CD4-positive, alpha-beta memory T cell (primary cell): Measurements from ENCODE around the gene C1orf210. TPM values are rescaled to one million over a fixed set of nuclear protein-coding genes. Genes with fewer than 3 reads are reported as not detected.

Experiments used
- CTCF ChIA-PET: fragments of 350-600 bp; sonication (Branson Sonifier 250); formaldehyde crosslinking; loops from one replicate; lab custom pipeline; 2021; ENCODE audit warnings: inconsistent platforms; ENCODE audit not compliant: partially characterized antibody; lab: Charles Lee
- POLR2A ChIA-PET: fragments of 350-600 bp; sonication (Branson Sonifier 250); formaldehyde crosslinking; loops from one replicate; lab custom pipeline; 2021; ENCODE audit not compliant: partially characterized antibody; lab: Charles Lee
- DNase-seq, 5 donors: peaks; one replicate each; pipeline versions ENCODE4 v3.0.0 to v3.0.0-alpha.2; 2020 to 2022; ENCODE audit warnings: mixed read lengths in 1 of 5
- H3K27ac ChIP-seq: one replicate; pipeline ENCODE4 v1.7.0; 2013; ENCODE audit warnings: low read depth, low read length
- H3K27me3 ChIP-seq: 2 replicates; pipeline ENCODE4 v1.7.0; 2013; ENCODE audit warnings: mild to moderate bottlenecking, low read length, moderate library complexity; ENCODE audit not compliant: insufficient read depth
- H3K36me3 ChIP-seq: 2 replicates; pipeline ENCODE4 v1.7.0; 2013; ENCODE audit warnings: mild to moderate bottlenecking, low read length, moderate library complexity; ENCODE audit not compliant: insufficient read depth
- H3K4me1 ChIP-seq: 2 replicates; pipeline ENCODE4 v1.7.0; 2013; ENCODE audit warnings: mild to moderate bottlenecking, low read length, moderate library complexity; ENCODE audit not compliant: insufficient read depth
- H3K4me3 ChIP-seq, 2 donors: one replicate each; pipeline ENCODE4 v1.7.0; 2013; ENCODE audit warnings: low read length in 2 of 2, mild to moderate bottlenecking in 1 of 2
- H3K9me3 ChIP-seq, 2 donors: one replicate each; pipeline ENCODE4 v1.7.0; 2013; ENCODE audit warnings: low read length in 2 of 2, control low read depth in 1 of 2; ENCODE audit not compliant: control insufficient read depth in 1 of 2
- H3K27ac Mint-ChIP-seq, 7 donors: one replicate each; pipeline ENCODE4 v1.8.0; 2020 to 2021; ENCODE audit warnings: mixed read lengths in 7 of 7, mild to moderate bottlenecking in 6 of 7, inconsistent platforms in 3 of 7, moderate library complexity in 3 of 7
- H3K27me3 Mint-ChIP-seq, 2 donors: one replicate each; pipeline ENCODE4 v1.8.0; 2020 to 2021; ENCODE audit warnings: mixed read lengths in 2 of 2
- H3K36me3 Mint-ChIP-seq, 2 donors: one replicate each; pipeline ENCODE4 v1.8.0; 2020 to 2021; ENCODE audit warnings: mixed read lengths in 2 of 2, inconsistent platforms in 1 of 2, mild to moderate bottlenecking in 1 of 2
- H3K4me1 Mint-ChIP-seq, 4 donors: one replicate each; pipeline ENCODE4 v1.8.0; 2020 to 2021; ENCODE audit warnings: mixed read lengths in 4 of 4, mild to moderate bottlenecking in 1 of 4
- H3K4me3 Mint-ChIP-seq, 8 donors: one replicate each; pipeline ENCODE4 v1.8.0; 2020 to 2021; ENCODE audit warnings: mixed read lengths in 8 of 8, mild to moderate bottlenecking in 7 of 8, moderate library complexity in 6 of 8, inconsistent platforms in 3 of 8
- H3K9me3 Mint-ChIP-seq, 8 donors: one replicate each; pipeline ENCODE4 v1.8.0; 2020 to 2021; ENCODE audit warnings: mixed read lengths in 8 of 8, mild to moderate bottlenecking in 5 of 8, inconsistent platforms in 3 of 8, moderate library complexity in 1 of 8
- intact Hi-C: fragments of 100-400 bp; cut with micrococcal nuclease; formaldehyde crosslinking; loops from one replicate; pipeline ENCODE4 v1.15.1; 2023
- polyA plus RNA-seq, 2 donors: library from polyadenylated mRNA; unstranded; fragments of 300-500 nt; fragmentation: Illumina TruSeq; gene quantifications; one replicate each; pipeline ENCODE4 v1.2.3, GENCODE V29; 2021
- total RNA-seq, 2 experiments: library from RNA; stranded (reverse); gene quantifications; one replicate each; pipeline ENCODE4 v1.2.3, GENCODE V29; 2021

C1orf210 gene
- total and polyA plus RNA-seq, 4 experiments from 2014 or later: not detected

- ChIA-PET POLR2A (no interaction called here), CTCF (interaction anchor here (1.2 to 3.1 kb wide), 2 partner anchors 12 to 176 kb away, joined by 5 to 15 read pairs; no protein-coding TSS in a partner anchor)
- Histone ChIP-seq H3K4me1 (no peaks in the 10 kb centered on the region), H3K9me3 (no peaks in the 10 kb centered on the region), H3K4me3 (no peak overlapping the region), H3K36me3 (no peaks in the 10 kb centered on the region), H3K27me3 (no peaks in the 10 kb centered on the region), H3K27ac (no peak overlapping the region)
- H3K4me3 Mint-ChIP-seq: no peak overlapping the region
- H3K4me1 Mint-ChIP-seq: no peaks in the 10 kb centered on the region
- no peaks in the 10 kb centered on the region for H3K36me3 Mint-ChIP-seq
- peak overlapping the region in 1 of 7 donors; percentile 23 for H3K27ac Mint-ChIP-seq
- peaks cover 5 to 14% of the 10 kb centered on the region in 2 donors for H3K27me3 Mint-ChIP-seq
- intact Hi-C loops: no loop called here
- peaks cover 0 to 3% (median 0%) of the 10 kb centered on the region in 8 donors for H3K9me3 Mint-ChIP-seq
- no peak for DNase-seq
Measured at GRCh38 chr1:43238991-43239469, 46.4 kb downstream of the C1orf210 start.

- POLR2A ChIA-PET: no interaction called here
- Histone ChIP-seq H3K27ac (no peak overlapping the region), H3K4me3 (no peak overlapping the region), H3K9me3 (no peaks in the 10 kb centered on the region), H3K4me1 (no peaks in the 10 kb centered on the region), H3K36me3 (no peaks in the 10 kb centered on the region), H3K27me3 (no peaks in the 10 kb centered on the region)
- peaks cover 0 to 3% (median 0%) of the 10 kb centered on the region in 8 donors for H3K9me3 Mint-ChIP-seq
- no peak overlapping the region for H3K4me3 Mint-ChIP-seq
- intact Hi-C loops: no loop called here
- CTCF ChIA-PET: interaction anchor here (3.1 kb wide), 1 partner anchor 177 kb away, joined by 15 read pairs; no protein-coding TSS in a partner anchor
- H3K27me3 Mint-ChIP-seq: peaks cover 5 to 15% of the 10 kb centered on the region in 2 donors
- H3K36me3 Mint-ChIP-seq: no peaks in the 10 kb centered on the region
- peak overlapping the region in 1 of 7 donors; percentile 37 for H3K27ac Mint-ChIP-seq
- DNase-seq: peak in 2 of 5 donors; percentile 3 to 11
- no peaks in the 10 kb centered on the region for H3K4me1 Mint-ChIP-seq
Measured at GRCh38 chr1:43238085-43238484, 47.3 kb downstream of the C1orf210 start.

- no peak overlapping the region for H3K27ac Mint-ChIP-seq
- H3K4me1 Mint-ChIP-seq: no peaks in the 10 kb centered on the region
- intact Hi-C loops: no loop called here
- Histone ChIP-seq H3K27ac (no peak overlapping the region), H3K9me3 (no peaks in the 10 kb centered on the region), H3K36me3 (no peaks in the 10 kb centered on the region), H3K4me1 (no peaks in the 10 kb centered on the region), H3K4me3 (no peak overlapping the region), H3K27me3 (no peaks in the 10 kb centered on the region)
- no peak overlapping the region for H3K4me3 Mint-ChIP-seq
- H3K36me3 Mint-ChIP-seq: no peaks in the 10 kb centered on the region
- POLR2A ChIA-PET: no interaction called here
- CTCF ChIA-PET: interaction anchor here (0.9 to 1.0 kb wide), 2 partner anchors 10 to 178 kb away, joined by 3 to 6 read pairs; no protein-coding TSS in a partner anchor
- DNase-seq: no peak
- peaks cover 0 to 3% (median 0%) of the 10 kb centered on the region in 8 donors for H3K9me3 Mint-ChIP-seq
- H3K27me3 Mint-ChIP-seq: peaks cover 4 to 15% of the 10 kb centered on the region in 2 donors
Measured at GRCh38 chr1:43237121-43237520, 48.3 kb downstream of the C1orf210 start.

GRCh38 chr1:43235451-43236121, 49.8 kb downstream of the C1orf210 start:
- no peaks in the 10 kb centered on the region for H3K36me3 ChIP-seq
- CTCF ChIA-PET: interaction anchor here (0.7 to 1.0 kb wide), 2 partner anchors 9 to 407 kb away, joined by 3 to 4 read pairs; no protein-coding TSS in a partner anchor
- no peaks in the 10 kb centered on the region for H3K36me3 Mint-ChIP-seq

GRCh38 chr1:43235040-43235439, 50.3 kb downstream of the C1orf210 start:
- ChIA-PET POLR2A (no interaction called here), CTCF (no interaction called here)
- intact Hi-C loops: no loop called here

More at GRCh38 chr1:43235451-43236121, 49.8 kb downstream of the C1orf210 start:
- H3K4me3 Mint-ChIP-seq: no peak overlapping the region
- no peaks in the 10 kb centered on the region for H3K27me3 ChIP-seq
- intact Hi-C loops: no loop called here
- H3K9me3 Mint-ChIP-seq: peaks cover 0 to 3% (median 0%) of the 10 kb centered on the region in 8 donors
- H3K27ac Mint-ChIP-seq: no peak overlapping the region
- no peaks in the 10 kb centered on the region for H3K4me1 ChIP-seq
- no peak overlapping the region for H3K4me3 ChIP-seq
- no peak for DNase-seq
- no peaks in the 10 kb centered on the region for H3K4me1 Mint-ChIP-seq
- H3K27me3 Mint-ChIP-seq: peaks cover 2 to 14% of the 10 kb centered on the region in 2 donors
- POLR2A ChIA-PET: no interaction called here
- no peaks in the 10 kb centered on the region for H3K9me3 ChIP-seq
- H3K27ac ChIP-seq: no peak overlapping the region

GRCh38 chr1:43234267-43234666, 51.1 kb downstream of the C1orf210 start:
- Histone ChIP-seq H3K9me3 (no peaks in the 10 kb centered on the region), H3K4me1 (no peaks in the 10 kb centered on the region), H3K27ac (no peak overlapping the region), H3K27me3 (no peaks in the 10 kb centered on the region), H3K36me3 (no peaks in the 10 kb centered on the region), H3K4me3 (no peak overlapping the region)
- Mint-ChIP-seq H3K36me3 (no peaks in the 10 kb centered on the region), H3K4me1 (no peaks in the 10 kb centered on the region), H3K4me3 (no peak overlapping the region), H3K27me3 (peaks cover 2 to 13% of the 10 kb centered on the region in 2 donors), H3K27ac (no peak overlapping the region), H3K9me3 (no peaks in the 10 kb centered on the region)
- intact Hi-C loops: no loop called here
- ChIA-PET POLR2A (no interaction called here), CTCF (interaction anchor here (12.2 kb wide), 1 partner anchor 180 kb away, joined by 218 read pairs; no protein-coding TSS in a partner anchor)
- no peak for DNase-seq

More at GRCh38 chr1:43235040-43235439, 50.3 kb downstream of the C1orf210 start:
- Mint-ChIP-seq H3K4me3 (no peak overlapping the region), H3K27ac (no peak overlapping the region), H3K4me1 (no peaks in the 10 kb centered on the region), H3K9me3 (no peaks in the 10 kb centered on the region), H3K36me3 (no peaks in the 10 kb centered on the region), H3K27me3 (peaks cover 2 to 11% of the 10 kb centered on the region in 2 donors)
- no peak for DNase-seq
- Histone ChIP-seq H3K36me3 (no peaks in the 10 kb centered on the region), H3K4me1 (no peaks in the 10 kb centered on the region), H3K9me3 (no peaks in the 10 kb centered on the region), H3K4me3 (no peak overlapping the region), H3K27ac (no peak overlapping the region), H3K27me3 (no peaks in the 10 kb centered on the region)

- Histone ChIP-seq H3K27ac (no peak overlapping the region), H3K36me3 (no peaks in the 10 kb centered on the region), H3K9me3 (no peaks in the 10 kb centered on the region), H3K27me3 (no peaks in the 10 kb centered on the region), H3K4me1 (no peaks in the 10 kb centered on the region), H3K4me3 (no peak overlapping the region)
- no peak overlapping the region for H3K4me3 Mint-ChIP-seq
- ChIA-PET POLR2A (no interaction called here), CTCF (interaction anchor here (12.2 kb wide), 1 partner anchor 180 kb away, joined by 218 read pairs; no protein-coding TSS in a partner anchor)
- no peaks in the 10 kb centered on the region for H3K36me3 Mint-ChIP-seq
- H3K27ac Mint-ChIP-seq: no peak overlapping the region
- H3K4me1 Mint-ChIP-seq: no peaks in the 10 kb centered on the region
- intact Hi-C loops: no loop called here
- H3K9me3 Mint-ChIP-seq: no peaks in the 10 kb centered on the region
- DNase-seq: no peak
- peaks cover 2 to 11% of the 10 kb centered on the region in 2 donors for H3K27me3 Mint-ChIP-seq
Measured at GRCh38 chr1:43233631-43234030, 51.8 kb downstream of the C1orf210 start.
